ENCODE measurements around the gene RALGDS. TPM values are rescaled to one million over a fixed set of nuclear protein-coding genes. Genes with fewer than 3 reads are reported as not detected.
"Not testable (repeated sequence)": the region's sequence is repeated elsewhere in the genome, so short reads cannot be mapped to it uniquely, and the experiment has no call there.

Gene RALGDS
- total RNA-seq, 1 experiment from 2014 or later, result 36.1 TPM

- H3K36me3 ChIP-seq (ENCODE audit: control insufficient read depth in 1 of 2, insufficient read depth in 2 of 2, low read length in 2 of 2); H2AFZ ChIP-seq (ENCODE audit: low read depth, low read length, poor library complexity, severe bottlenecking); H3K79me2 ChIP-seq (ENCODE audit: insufficient read depth, low read length); DNase-seq (ENCODE audit: low read depth, low spot score); CTCF ChIA-PET; H3K4me3 ChIP-seq (replicated peaks in 1 of 2; ENCODE audit: low read depth in 1 of 2, low read length in 2 of 2); H4K20me1 ChIP-seq (ENCODE audit: insufficient read depth); H3K9me2 ChIP-seq (ENCODE audit: insufficient read depth); H3K9ac ChIP-seq (ENCODE audit: low read length); H3K4me2 ChIP-seq (ENCODE audit: low read length); H3K4me1 ChIP-seq (ENCODE audit: control insufficient read depth in 1 of 2, insufficient read depth in 2 of 2, low read length in 2 of 2); BruUV-seq (replicated peaks); POLR2A ChIA-PET; H3K9me3 ChIP-seq (ENCODE audit: control insufficient read depth in 1 of 2, insufficient read depth in 1 of 2, low read depth in 1 of 2, low read length in 2 of 2); ATAC-seq; intact Hi-C loops (cut with micrococcal nuclease); H3K27me3 ChIP-seq (ENCODE audit: insufficient read depth, low read length); RAD21 ChIA-PET (ENCODE audit: low non-redundant PET in 1 of 2, low total read pairs in 2 of 2, uncharacterized antibody in 2 of 2, unreplicated experiment in 2 of 2); H3K27ac ChIP-seq (ENCODE audit: low read depth, low read length): not testable (repeated sequence)
These were observed 50.5 kb downstream of the RALGDS start for GRCh38 chr9:133070500-133070961.

- intact Hi-C loops (cut with micrococcal nuclease); H3K4me2 ChIP-seq (ENCODE audit: low read length); H3K4me3 ChIP-seq (replicated peaks in 1 of 2; ENCODE audit: low read depth in 1 of 2, low read length in 2 of 2); H3K27ac ChIP-seq (ENCODE audit: low read depth, low read length); H3K4me1 ChIP-seq (ENCODE audit: control insufficient read depth in 1 of 2, insufficient read depth in 2 of 2, low read length in 2 of 2); BruUV-seq (replicated peaks); RAD21 ChIA-PET (ENCODE audit: low non-redundant PET in 1 of 2, low total read pairs in 2 of 2, uncharacterized antibody in 2 of 2, unreplicated experiment in 2 of 2); POLR2A ChIA-PET; CTCF ChIA-PET; ATAC-seq; H4K20me1 ChIP-seq (ENCODE audit: insufficient read depth); H3K27me3 ChIP-seq (ENCODE audit: insufficient read depth, low read length); H3K36me3 ChIP-seq (ENCODE audit: control insufficient read depth in 1 of 2, insufficient read depth in 2 of 2, low read length in 2 of 2); DNase-seq (ENCODE audit: low read depth, low spot score); H3K9me3 ChIP-seq (ENCODE audit: control insufficient read depth in 1 of 2, insufficient read depth in 1 of 2, low read depth in 1 of 2, low read length in 2 of 2); H3K9ac ChIP-seq (ENCODE audit: low read length); H2AFZ ChIP-seq (ENCODE audit: low read depth, low read length, poor library complexity, severe bottlenecking); H3K9me2 ChIP-seq (ENCODE audit: insufficient read depth); H3K79me2 ChIP-seq (ENCODE audit: insufficient read depth, low read length): not testable (repeated sequence)
These were observed 52.6 kb downstream of the RALGDS start for GRCh38 chr9:133068431-133068830.

- no peaks in the 10 kb centered on the region for H3K79me2 ChIP-seq (ENCODE audit: insufficient read depth, low read length)
- RAD21 ChIA-PET (ENCODE audit: low non-redundant PET in 1 of 2, low total read pairs in 2 of 2, uncharacterized antibody in 2 of 2, unreplicated experiment in 2 of 2), result no interaction called here
- H2AFZ ChIP-seq (ENCODE audit: low read depth, low read length, poor library complexity, severe bottlenecking), result no peak overlapping the region
- no peak overlapping the region for H3K4me2 ChIP-seq (ENCODE audit: low read length)
- no peaks in the 10 kb centered on the region for H4K20me1 ChIP-seq (ENCODE audit: insufficient read depth)
- CTCF ChIA-PET, result no interaction called here
- no peaks in the 10 kb centered on the region for H3K9me3 ChIP-seq (ENCODE audit: control insufficient read depth in 1 of 2, insufficient read depth in 1 of 2, low read depth in 1 of 2, low read length in 2 of 2)
- H3K9ac ChIP-seq (ENCODE audit: low read length), result no peak overlapping the region
- no peak overlapping the region for H3K4me3 ChIP-seq (replicated peaks in 1 of 2; ENCODE audit: low read depth in 1 of 2, low read length in 2 of 2)
- intact Hi-C loops (cut with micrococcal nuclease), result no loop called here
- POLR2A ChIA-PET, result no interaction called here
- no peaks in the 10 kb centered on the region for H3K4me1 ChIP-seq (ENCODE audit: control insufficient read depth in 1 of 2, insufficient read depth in 2 of 2, low read length in 2 of 2)
- DNase-seq (ENCODE audit: low read depth, low spot score) (no peak), ATAC-seq (no peak)
- BruUV-seq (replicated peaks), result no TSS peak
- H3K27me3 ChIP-seq (ENCODE audit: insufficient read depth, low read length), result no peaks in the 10 kb centered on the region
- no peak overlapping the region for H3K27ac ChIP-seq (ENCODE audit: low read depth, low read length)
- no peaks in the 10 kb centered on the region for H3K9me2 ChIP-seq (ENCODE audit: insufficient read depth)
- no peaks in the 10 kb centered on the region for H3K36me3 ChIP-seq (ENCODE audit: control insufficient read depth in 1 of 2, insufficient read depth in 2 of 2, low read length in 2 of 2)
- TF ChIP-seq CEBPB (IDR thresholded peaks at IDR 0.05; ENCODE audit: low read depth), result no peak
- TF ChIP-seq EZH2phosphoT487 (IDR thresholded peaks at IDR 0.05; ENCODE audit: borderline replicate concordance), result no peak
- no peak for TF ChIP-seq FOSL1 (IDR thresholded peaks at IDR 0.05; ENCODE audit: low read depth)
- no peak for TF ChIP-seq REST (IDR thresholded peaks at IDR 0.05; ENCODE audit: low read depth)
- no peak for TF ChIP-seq ATF3 (IDR thresholded peaks at IDR 0.05)
- no peak for TF ChIP-seq MAX (IDR thresholded peaks at IDR 0.05)
- no peak for TF ChIP-seq ELF1 (IDR thresholded peaks at IDR 0.05; ENCODE audit: borderline replicate concordance, low read depth)
- TF ChIP-seq SP1 (IDR thresholded peaks at IDR 0.05; ENCODE audit: low read depth), result no peak
- no peak for TF ChIP-seq EGR1 (IDR thresholded peaks at IDR 0.05; ENCODE audit: low read depth)
These were observed 53.2 kb downstream of the RALGDS start for GRCh38 chr9:133067813-133068212.
